Subcutaneous abdominal adipose tissue (tissue), 5 donors: ENCODE data around the gene ACOT7.
"Not testable (repeated sequence)": the region's sequence is repeated elsewhere in the genome, so short reads cannot be mapped to it uniquely, and the experiment has no call there.

Experiments
- H3K27ac ChIP-seq: one replicate; pipeline ENCODE4 v1.7.0; 2013; ENCODE audit warnings: low read depth, mild to moderate bottlenecking, inconsistent platforms, low read length, moderate library complexity
- H3K27me3 ChIP-seq, 5 donors: one replicate each; pipeline ENCODE4 v1.7.0; 2013; ENCODE audit warnings: low read length in 5 of 5, inconsistent platforms in 1 of 5; ENCODE audit not compliant: control insufficient read depth in 5 of 5, insufficient read depth in 4 of 5
- H3K36me3 ChIP-seq, 5 donors: one replicate each; pipeline ENCODE4 v1.7.0; 2013; ENCODE audit warnings: low read length in 5 of 5; ENCODE audit not compliant: control insufficient read depth in 5 of 5, insufficient read depth in 5 of 5
- H3K4me1 ChIP-seq, 5 donors: one replicate each; pipeline ENCODE4 v1.7.0; 2013; ENCODE audit warnings: low read length in 5 of 5, mild to moderate bottlenecking in 3 of 5, moderate library complexity in 1 of 5; ENCODE audit not compliant: control insufficient read depth in 5 of 5, insufficient read depth in 5 of 5
- H3K4me3 ChIP-seq, 5 donors: one replicate each; pipeline ENCODE4 v1.7.0; 2013; ENCODE audit warnings: low read length in 5 of 5, low read depth in 1 of 5
- H3K9ac ChIP-seq, 5 donors: one replicate each; pipeline ENCODE4 v1.7.0; 2013; ENCODE audit warnings: low read length in 5 of 5, mild to moderate bottlenecking in 4 of 5, moderate library complexity in 3 of 5
- H3K9me3 ChIP-seq, 5 donors: one replicate each; pipeline ENCODE4 v1.7.0; 2013; ENCODE audit warnings: low read length in 5 of 5; ENCODE audit not compliant: control insufficient read depth in 5 of 5
- donor health status: healthy.
- donor health status: healthy.
- donor health status: healthy.
- donor health status: healthy.
- donor health status: healthy.

ACOT7 gene

GRCh38 chr1:6223617-6224016 is 169.9 kb downstream of the ACOT7 start:
- Histone ChIP-seq H3K4me1 (peaks cover 6 to 13% (median 10%) of the 10 kb centered on the region in 5 donors), H3K4me3 (no peak overlapping the region), H3K9ac (no peak overlapping the region), H3K9me3 (no peaks in the 10 kb centered on the region), H3K27me3 (no peaks in the 10 kb centered on the region), H3K36me3 (peaks cover 6 to 47% (median 34%) of the 10 kb centered on the region in 5 donors), H3K27ac (no peak overlapping the region)

GRCh38 chr1:6222636-6223035 is 170.9 kb downstream of the ACOT7 start:
- Histone ChIP-seq H3K9me3 (no peaks in the 10 kb centered on the region), H3K36me3 (peaks cover 6 to 44% (median 28%) of the 10 kb centered on the region in 5 donors), H3K27me3 (no peaks in the 10 kb centered on the region), H3K4me1 (peaks cover 6 to 15% (median 10%) of the 10 kb centered on the region in 5 donors), H3K4me3 (peak overlapping the region in 1 of 5 donors; percentile 11), H3K27ac (peak overlapping the region; percentile 30), H3K9ac (no peak overlapping the region)

GRCh38 chr1:6221210-6221784 is 172.3 kb downstream of the ACOT7 start:
- H3K36me3 ChIP-seq = peaks cover 2 to 35% (median 16%) of the 10 kb centered on the region in 5 donors
- H3K9me3 ChIP-seq = no peaks in the 10 kb centered on the region
- H3K27ac ChIP-seq = no peak overlapping the region
- peaks cover 6 to 15% (median 10%) of the 10 kb centered on the region in 5 donors for H3K4me1 ChIP-seq
- no peak overlapping the region for H3K9ac ChIP-seq
- no peak overlapping the region for H3K4me3 ChIP-seq
- peaks cover 0 to 2% (median 0%) of the 10 kb centered on the region in 5 donors for H3K27me3 ChIP-seq

GRCh38 chr1:6220236-6220635 is 173.3 kb downstream of the ACOT7 start:
- Histone ChIP-seq H3K36me3 (peaks cover 2 to 31% (median 13%) of the 10 kb centered on the region in 5 donors), H3K9me3 (no peaks in the 10 kb centered on the region), H3K27me3 (peaks cover 0 to 2% (median 0%) of the 10 kb centered on the region in 5 donors), H3K4me3 (no peak overlapping the region), H3K4me1 (peaks cover 6 to 15% (median 10%) of the 10 kb centered on the region in 5 donors), H3K9ac (no peak overlapping the region), H3K27ac (no peak overlapping the region)

GRCh38 chr1:6219641-6220040 is 173.9 kb downstream of the ACOT7 start:
- H3K4me3 ChIP-seq, H3K27me3 ChIP-seq, H3K9me3 ChIP-seq, H3K9ac ChIP-seq, H3K27ac ChIP-seq: not testable (repeated sequence)
- H3K36me3 ChIP-seq = peaks cover 2 to 25% (median 7%) of the 10 kb centered on the region in 5 donors
- H3K4me1 ChIP-seq = peaks cover 6 to 15% (median 10%) of the 10 kb centered on the region in 5 donors

- Histone ChIP-seq H3K4me1 (peaks cover 6 to 15% (median 10%) of the 10 kb centered on the region in 5 donors), H3K9ac (no peak overlapping the region), H3K27me3 (peaks cover 0 to 2% (median 0%) of the 10 kb centered on the region in 5 donors), H3K9me3 (no peaks in the 10 kb centered on the region), H3K27ac (no peak overlapping the region), H3K4me3 (no peak overlapping the region), H3K36me3 (peaks cover 0 to 14% (median 0%) of the 10 kb centered on the region in 5 donors)
Measured at GRCh38 chr1:6218375-6219164, 175.0 kb downstream of the ACOT7 start.
